Prostate gland (tissue), 2 donors: ENCODE measurements around the gene GRID2.

Experiments
- POLR2A ChIP-seq: fragments of 450-650 bp; IDR thresholded peaks from one replicate; pipeline ENCODE4 v1.6.1; 2016; ENCODE audit warnings: antibody characterized with exemption, mild to moderate bottlenecking
- POLR2AphosphoS5 ChIP-seq: sonication (generic); formaldehyde crosslinking; IDR thresholded peaks from one replicate; pipeline ENCODE4 v1.6.1; 2017; ENCODE audit warnings: antibody characterized with exemption
- TF ChIP-seq, protein P1 (sequence below), 4 experiments: fragments of 200-600 bp in 2 of 4; fragments of 450-650 bp in 2 of 4; sonication (generic) in 2 of 4; IDR thresholded peaks; 1 replicate in 3 of 4; 2 replicates in 1 of 4; pipeline ENCODE4 v1.5.1; 2016 to 2019; ENCODE audit warnings: antibody characterized with exemption in 4 of 4, mild to moderate bottlenecking in 2 of 4, moderate library complexity in 2 of 4

DNA sequence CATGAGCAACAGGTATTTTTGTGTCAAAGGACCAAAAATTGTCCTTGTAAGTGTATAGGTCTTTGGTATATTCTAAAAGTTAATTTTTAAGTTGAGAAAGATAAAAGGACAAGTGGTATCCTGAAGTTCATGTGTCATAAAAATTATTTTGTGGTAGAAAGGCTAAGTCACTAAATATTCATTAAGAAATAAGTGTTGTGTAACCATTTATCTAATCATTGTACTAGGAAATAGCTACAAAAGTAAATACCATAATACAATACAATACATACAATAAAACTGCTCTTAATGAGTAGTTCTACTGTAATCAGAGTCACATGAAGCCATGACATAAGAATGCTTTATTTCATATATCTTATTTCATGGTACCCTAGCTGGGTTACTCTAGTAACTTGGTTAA lies 1442.3 kb downstream of the GRID2 start:
- TF ChIP-seq, protein P1, sequence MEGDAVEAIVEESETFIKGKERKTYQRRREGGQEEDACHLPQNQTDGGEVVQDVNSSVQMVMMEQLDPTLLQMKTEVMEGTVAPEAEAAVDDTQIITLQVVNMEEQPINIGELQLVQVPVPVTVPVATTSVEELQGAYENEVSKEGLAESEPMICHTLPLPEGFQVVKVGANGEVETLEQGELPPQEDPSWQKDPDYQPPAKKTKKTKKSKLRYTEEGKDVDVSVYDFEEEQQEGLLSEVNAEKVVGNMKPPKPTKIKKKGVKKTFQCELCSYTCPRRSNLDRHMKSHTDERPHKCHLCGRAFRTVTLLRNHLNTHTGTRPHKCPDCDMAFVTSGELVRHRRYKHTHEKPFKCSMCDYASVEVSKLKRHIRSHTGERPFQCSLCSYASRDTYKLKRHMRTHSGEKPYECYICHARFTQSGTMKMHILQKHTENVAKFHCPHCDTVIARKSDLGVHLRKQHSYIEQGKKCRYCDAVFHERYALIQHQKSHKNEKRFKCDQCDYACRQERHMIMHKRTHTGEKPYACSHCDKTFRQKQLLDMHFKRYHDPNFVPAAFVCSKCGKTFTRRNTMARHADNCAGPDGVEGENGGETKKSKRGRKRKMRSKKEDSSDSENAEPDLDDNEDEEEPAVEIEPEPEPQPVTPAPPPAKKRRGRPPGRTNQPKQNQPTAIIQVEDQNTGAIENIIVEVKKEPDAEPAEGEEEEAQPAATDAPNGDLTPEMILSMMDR (IDR thresholded peaks at IDR 0.05): no peak
- TF ChIP-seq POLR2AphosphoS5: no peak
- TF ChIP-seq POLR2A: no peak
